Keratinocyte (primary cell): ENCODE results near the gene LSM10. TPM values are rescaled to one million over a fixed set of nuclear protein-coding genes. Genes with fewer than 3 reads are reported as not detected.

Experiments used
- DNase-seq: peaks from one replicate; pipeline ENCODE4 v3.0.0-alpha.2; 2011; ENCODE audit warnings: low read depth, missing footprints, low spot score
- FAIRE-seq: peaks from 2 replicates; lab custom pipeline; 2011; peaks lifted over from hg19 to GRCh38; lab: Jason Lieb, UNC
- H2AFZ ChIP-seq: 2 replicates; pipeline ENCODE4 v1.6.0; 2012; ENCODE audit warnings: low read length, control low read depth, inconsistent platforms; ENCODE audit not compliant: control insufficient read depth
- H3K27ac ChIP-seq: 2 replicates; pipeline ENCODE4 v1.5.1; 2011; ENCODE audit warnings: low read length; ENCODE audit not compliant: control insufficient read depth, insufficient read depth
- H3K27me3 ChIP-seq: 3 replicates; pipeline ENCODE4 v1.6.0; 2011; ENCODE audit warnings: low read length; ENCODE audit not compliant: control insufficient read depth, insufficient read depth; ENCODE audit errors: extremely low read depth
- H3K36me3 ChIP-seq, 2 experiments: 2 replicates in 1 of 2; 3 replicates in 1 of 2; pipeline ENCODE4 v1.5.1; 2011; ENCODE audit warnings: low read length in 2 of 2, mild to moderate bottlenecking in 1 of 2; ENCODE audit not compliant: control insufficient read depth in 2 of 2, insufficient read depth in 2 of 2; ENCODE audit errors: extremely low read depth in 1 of 2
- H3K4me1 ChIP-seq: 3 replicates; pipeline ENCODE4 v1.5.1; 2011; ENCODE audit warnings: low read length; ENCODE audit not compliant: control insufficient read depth, insufficient read depth; ENCODE audit errors: extremely low read depth
- H3K4me2 ChIP-seq: 3 replicates; pipeline ENCODE4 v1.6.0; 2011; ENCODE audit warnings: low read depth, low read length; ENCODE audit not compliant: control insufficient read depth, insufficient read depth; ENCODE audit errors: extremely low read depth
- H3K4me3 ChIP-seq, 3 experiments: fragments of 200-600 bp in 1 of 3; sonication (generic) in 1 of 3; 2 replicates in 2 of 3; 3 replicates in 1 of 3; pipeline ENCODE4 v1.5.1; 2011 to 2016; ENCODE audit warnings: low read length in 3 of 3, mild to moderate bottlenecking in 3 of 3, control low read depth in 2 of 3, inconsistent platforms in 1 of 3, low read depth in 1 of 3, mixed read lengths in 1 of 3, mixed run types in 1 of 3, moderate library complexity in 1 of 3; ENCODE audit not compliant: control insufficient read depth in 2 of 3, insufficient read depth in 2 of 3; ENCODE audit errors: extremely low read depth in 1 of 3
- H3K79me2 ChIP-seq: 2 replicates; pipeline ENCODE4 v1.6.0; 2012; ENCODE audit warnings: low read length; ENCODE audit not compliant: control insufficient read depth, insufficient read depth
- H3K9ac ChIP-seq: 3 replicates; pipeline ENCODE4 v1.6.0; 2011; ENCODE audit warnings: low read length; ENCODE audit not compliant: control insufficient read depth, insufficient read depth; ENCODE audit errors: extremely low read depth
- H3K9me1 ChIP-seq: 3 replicates; pipeline ENCODE4 v1.6.0; 2011; ENCODE audit warnings: low read length; ENCODE audit not compliant: control insufficient read depth, insufficient read depth; ENCODE audit errors: extremely low read depth
- H3K9me3 ChIP-seq: 2 replicates; pipeline ENCODE4 v1.5.1; 2012; ENCODE audit warnings: low read depth, low read length; ENCODE audit not compliant: control insufficient read depth
- H4K20me1 ChIP-seq: 3 replicates; pipeline ENCODE4 v1.6.0; 2011; ENCODE audit warnings: low read length; ENCODE audit not compliant: control insufficient read depth, insufficient read depth; ENCODE audit errors: extremely low read depth
- CTCF ChIP-seq, 3 experiments: IDR thresholded peaks in 1 of 3; conservative IDR thresholded peaks in 1 of 3; optimal IDR thresholded peaks in 1 of 3; 2 replicates in 2 of 3; 3 replicates in 1 of 3; pipeline versions ENCODE3 to v1.5.1; 2011; ENCODE audit warnings: low read length in 3 of 3, mild to moderate bottlenecking in 3 of 3, moderate library complexity in 2 of 3, control low read depth in 1 of 3, inconsistent platforms in 1 of 3; ENCODE audit not compliant: insufficient read depth in 2 of 3; ENCODE audit errors: extremely low read depth in 1 of 3
- EZH2 ChIP-seq: IDR thresholded peaks from one replicate; pipeline ENCODE4 v1.6.1; 2012; ENCODE audit warnings: inconsistent platforms, mild to moderate bottlenecking, low read length, moderate library complexity
- dilution Hi-C: fragments of 300-500 bp; cut with MboI; formaldehyde crosslinking; loops from one replicate; pipeline ENCODE4 v1.7.0; 2020; ENCODE audit warnings: low sequenced_read_pairs; ENCODE audit not compliant: extremely low pct_ligation_motif_present
- polyA plus RNA-seq, 5 experiments: library from polyadenylated mRNA; depleted of rRNA in 3 of 5; stranded (reverse) in 3 of 5; stranded (forward) in 1 of 5; unstranded in 1 of 5; fragments of >200 nt; gene quantifications; 1 replicate in 1 of 5; 2 replicates in 3 of 5; 3 replicates in 1 of 5; pipeline versions ENCODE4 v1.2.1 to v1.2.3, GENCODE V29; 2011 to 2012; ENCODE audit warnings: missing spikeins in 2 of 5, low read depth in 1 of 5, low replicate concordance in 1 of 5

Gene LSM10
- polyA plus RNA-seq, 1 donor (not counting 4 experiments of a cell fraction or from before 2014, with no cell fraction given): 45.3 TPM

DNA sequence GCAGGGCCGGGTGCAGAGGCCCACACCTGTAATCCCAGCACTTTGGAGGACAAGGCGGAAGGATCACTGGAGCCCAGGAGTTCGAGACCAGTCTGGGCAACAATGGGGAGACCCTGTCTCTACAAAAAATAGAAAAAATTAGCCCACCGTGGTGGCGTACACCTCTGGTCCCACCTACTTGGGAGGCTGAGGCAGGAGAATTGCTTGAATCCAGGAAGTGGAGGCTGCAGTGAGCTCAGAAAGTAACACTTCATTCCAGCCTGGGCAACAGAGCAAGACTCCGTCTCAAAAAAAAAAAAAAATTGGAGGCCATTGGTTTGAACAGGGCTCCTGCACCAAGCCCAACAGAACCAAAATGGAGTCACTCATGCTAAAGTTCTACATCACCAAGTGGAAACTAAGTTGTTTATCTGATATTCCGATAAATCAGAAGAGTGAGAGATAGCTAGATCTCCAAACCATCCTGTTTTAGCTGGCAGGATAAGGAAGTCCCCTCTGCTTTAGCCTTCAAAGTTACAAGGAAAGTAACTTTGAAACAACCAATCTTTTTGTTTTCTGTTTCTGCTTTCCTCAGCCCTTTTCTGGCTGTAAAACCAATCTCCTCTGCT, 766 bp upstream of the LSM10 start:
- Histone ChIP-seq H3K79me2 (peaks cover 17% of the 10 kb centered on the region), H3K9ac (peak overlapping the region; percentile 96), H4K20me1 (no peaks in the 10 kb centered on the region), H3K4me1 (peaks cover 12% of the 10 kb centered on the region), H2AFZ (no peak overlapping the region), H3K9me3 (no peaks in the 10 kb centered on the region), H3K4me2 (peak overlapping the region; percentile 77), H3K27me3 (no peaks in the 10 kb centered on the region), H3K27ac (peak overlapping the region; percentile 93), H3K4me3 (no peak overlapping the region), H3K36me3 (peaks cover 0 to 5% of the 10 kb centered on the region in 2 experiments), H3K9me1 (no peaks in the 10 kb centered on the region)
- no peak for DNase-seq
- peak; percentile 20 for FAIRE-seq
- dilution Hi-C loops: no loop called here
- TF ChIP-seq CTCF (optimal IDR thresholded peaks at IDR 0.05 in 1 of 3, IDR thresholded peaks at IDR 0.05 in 1 of 3, conservative IDR thresholded peaks at IDR 0.05 in 1 of 3; ENCODE audit: extremely low read depth in 1 of 3, insufficient read depth in 2 of 3, low read length in 3 of 3) (no peak), EZH2 (no peak)

DNA sequence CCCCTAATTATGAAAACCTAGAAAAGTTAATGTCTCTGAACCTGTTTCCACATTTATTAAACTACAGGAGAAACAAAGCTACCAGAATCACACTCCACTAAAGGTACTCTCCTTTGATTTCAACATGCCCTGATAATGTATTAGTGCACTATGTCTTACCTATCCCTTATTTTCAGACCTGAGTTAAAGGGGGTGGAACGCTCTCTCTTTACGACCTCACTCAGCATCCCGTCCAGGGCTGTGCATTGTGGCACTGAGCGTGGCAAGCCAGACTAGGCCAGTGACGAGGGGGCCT, 678 bp downstream of the LSM10 start:
- no peak for FAIRE-seq
- peaks cover 12% of the 10 kb centered on the region for H3K4me1 ChIP-seq
- peak overlapping the region; percentile 77 for H3K4me2 ChIP-seq
- H3K27me3 ChIP-seq: no peaks in the 10 kb centered on the region
- peaks cover 17% of the 10 kb centered on the region for H3K79me2 ChIP-seq
- H3K9me1 ChIP-seq: no peaks in the 10 kb centered on the region
- dilution Hi-C loops: no loop called here
- peak overlapping the region; percentile 87 to 97 (median 94) for H3K4me3 ChIP-seq
- peaks cover 5 to 14% of the 10 kb centered on the region in 2 experiments for H3K36me3 ChIP-seq
- H4K20me1 ChIP-seq: no peaks in the 10 kb centered on the region
- TF ChIP-seq EZH2 (no peak), CTCF (optimal IDR thresholded peaks at IDR 0.05 in 1 of 3, IDR thresholded peaks at IDR 0.05 in 1 of 3, conservative IDR thresholded peaks at IDR 0.05 in 1 of 3; ENCODE audit: extremely low read depth in 1 of 3, insufficient read depth in 2 of 3, low read length in 3 of 3) (no peak)
- H3K9me3 ChIP-seq: no peaks in the 10 kb centered on the region
- H2AFZ ChIP-seq: peak overlapping the region; percentile 94
- peak overlapping the region; percentile 93 for H3K27ac ChIP-seq
- DNase-seq: no peak
- H3K9ac ChIP-seq: peak overlapping the region; percentile 96
